Thyroid gland (tissue), 4 donors: ENCODE results near the gene CCDC194. TPM values are rescaled to one million over a fixed set of nuclear protein-coding genes. Genes with fewer than 3 reads are reported as not detected.
A peak's percentile ranks its signal among the peaks of the same experiment; 100 is the strongest.

Experiments used
- DNase-seq, 2 donors: peaks; one replicate each; pipeline ENCODE4 v3.0.0-alpha.2; 2019
- H3K27ac ChIP-seq, 3 donors: fragments of 200-600 bp; sonication (generic); 1 replicate in 2 of 3; 2 replicates in 1 of 3; pipeline ENCODE4 v1.5.1; 2016 to 2019; ENCODE audit warnings: mild to moderate bottlenecking in 1 of 3, moderate library complexity in 1 of 3
- H3K27me3 ChIP-seq: fragments of 200-600 bp; sonication (generic); one replicate; pipeline ENCODE4 v1.5.1; 2019
- H3K36me3 ChIP-seq, 2 donors: fragments of 200-600 bp; sonication (generic); one replicate each; pipeline ENCODE4 v1.5.1; 2016 to 2019
- H3K4me1 ChIP-seq, 2 donors: fragments of 200-600 bp; sonication (generic); one replicate each; pipeline ENCODE4 v1.5.1; 2017 to 2019
- H3K4me3 ChIP-seq, 3 donors: fragments of 200-600 bp; sonication (generic); replicated peaks in 1 of 3; 1 replicate in 2 of 3; 2 replicates in 1 of 3; pipeline ENCODE4 v1.5.1; 2016; ENCODE audit warnings: mild to moderate bottlenecking in 1 of 3
- H3K9me3 ChIP-seq: fragments of 200-600 bp; sonication (generic); one replicate; pipeline ENCODE4 v1.5.1; 2017
- POLR2A ChIP-seq, 2 donors: fragments of 450-650 bp; IDR thresholded peaks; one replicate each; pipeline ENCODE4 v1.6.1; 2017; ENCODE audit warnings: antibody characterized with exemption in 2 of 2, mild to moderate bottlenecking in 2 of 2, moderate library complexity in 1 of 2
- whole genome bisulfite sequencing, 2 donors: methylation state at CpG; one replicate each; pipeline ENCODE4 v1.1.5; 2017; 5-methylcytosine and 5-hydroxymethylcytosine counted together
- intact Hi-C: fragments of 100-400 bp; cut with DNase I; formaldehyde crosslinking; loops from one replicate; pipeline ENCODE4 v1.15.1; 2023
- total RNA-seq, 4 donors: library from RNA; depleted of rRNA; stranded (reverse); fragments of >200 nt; gene quantifications; one replicate each; pipeline ENCODE4 v1.2.3, GENCODE V29; 2016
- TF ChIP-seq, protein P1 (sequence below), 6 experiments: fragments of 200-600 bp in 3 of 6; fragments of 450-650 bp in 3 of 6; sonication (generic) in 3 of 6; IDR thresholded peaks; one replicate each; pipeline ENCODE4 v1.5.1; 2016 to 2019; ENCODE audit warnings: antibody characterized with exemption in 6 of 6, mild to moderate bottlenecking in 2 of 6, inconsistent platforms in 1 of 6, moderate library complexity in 1 of 6

CCDC194 gene
- total RNA-seq, 4 donors from 2014 or later = not detected

GRCh38 chr19:17406046-17406886 is 12.3 kb upstream of the CCDC194 start:
- TF ChIP-seq, protein P1, sequence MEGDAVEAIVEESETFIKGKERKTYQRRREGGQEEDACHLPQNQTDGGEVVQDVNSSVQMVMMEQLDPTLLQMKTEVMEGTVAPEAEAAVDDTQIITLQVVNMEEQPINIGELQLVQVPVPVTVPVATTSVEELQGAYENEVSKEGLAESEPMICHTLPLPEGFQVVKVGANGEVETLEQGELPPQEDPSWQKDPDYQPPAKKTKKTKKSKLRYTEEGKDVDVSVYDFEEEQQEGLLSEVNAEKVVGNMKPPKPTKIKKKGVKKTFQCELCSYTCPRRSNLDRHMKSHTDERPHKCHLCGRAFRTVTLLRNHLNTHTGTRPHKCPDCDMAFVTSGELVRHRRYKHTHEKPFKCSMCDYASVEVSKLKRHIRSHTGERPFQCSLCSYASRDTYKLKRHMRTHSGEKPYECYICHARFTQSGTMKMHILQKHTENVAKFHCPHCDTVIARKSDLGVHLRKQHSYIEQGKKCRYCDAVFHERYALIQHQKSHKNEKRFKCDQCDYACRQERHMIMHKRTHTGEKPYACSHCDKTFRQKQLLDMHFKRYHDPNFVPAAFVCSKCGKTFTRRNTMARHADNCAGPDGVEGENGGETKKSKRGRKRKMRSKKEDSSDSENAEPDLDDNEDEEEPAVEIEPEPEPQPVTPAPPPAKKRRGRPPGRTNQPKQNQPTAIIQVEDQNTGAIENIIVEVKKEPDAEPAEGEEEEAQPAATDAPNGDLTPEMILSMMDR (IDR thresholded peaks at IDR 0.05) = no peak
- TF ChIP-seq POLR2A (IDR thresholded peaks at IDR 0.05) = no peak
- peaks cover 0 to 13% of the 10 kb centered on the region in 2 donors for H3K4me1 ChIP-seq
- intact Hi-C loops = no loop called here
- H3K27me3 ChIP-seq = no peaks in the 10 kb centered on the region
- peak overlapping the region; percentile 51 to 83 (median 74) for H3K27ac ChIP-seq
- no peaks in the 10 kb centered on the region for H3K9me3 ChIP-seq
- no peaks in the 10 kb centered on the region for H3K36me3 ChIP-seq
- no peak for DNase-seq
- peak overlapping the region in 1 of 3 donors; percentile 24 for H3K4me3 ChIP-seq
- 69 to 84% methylated on average over 7 to 10 of the region's 10 CpGs for WGBS, 2 donors

DNA sequence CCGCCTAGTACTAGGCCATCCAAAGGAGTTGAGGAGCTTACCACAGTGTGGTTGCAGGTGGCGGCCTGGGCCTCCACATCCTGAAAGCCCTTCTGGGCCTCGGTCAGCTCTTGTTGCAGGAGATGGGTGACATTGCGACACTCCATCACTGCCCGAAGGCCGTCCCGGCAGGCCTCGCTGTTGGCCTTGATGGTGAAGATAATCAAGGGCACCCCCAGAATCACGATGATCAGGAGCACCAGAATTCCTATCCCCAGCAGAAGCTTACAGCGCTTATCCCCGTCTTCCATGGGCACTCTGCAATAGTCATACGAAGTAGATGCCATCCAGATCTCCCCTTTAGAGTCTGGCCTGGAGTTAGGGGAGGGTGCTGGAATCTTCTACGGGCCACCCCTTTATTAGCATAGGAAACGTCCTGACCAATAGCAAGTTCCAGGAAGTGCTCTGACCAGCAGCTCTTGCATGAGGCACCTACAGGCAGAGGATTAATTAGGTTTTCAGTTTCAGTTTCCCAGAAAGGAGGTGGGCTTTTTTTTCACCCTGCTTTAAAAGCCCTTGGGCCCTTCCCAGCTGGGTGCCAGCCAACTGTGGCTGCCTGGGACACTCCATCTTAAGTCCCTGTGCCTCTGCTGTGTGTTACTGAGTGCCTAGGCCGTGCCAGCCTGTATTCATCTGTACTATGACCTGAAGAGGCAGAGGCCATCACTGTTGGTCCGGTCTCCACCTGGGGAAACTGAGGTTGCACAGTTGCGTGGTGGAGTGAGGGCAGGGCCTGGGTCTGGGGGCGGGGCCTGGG is 11.5 kb upstream of the CCDC194 start, which contains the start of gene BST2:
Gene BST2 (minus strand): TSS at position 381 of the 796 bp plus-strand sequence. CDS start 55 bp downstream, at position 326.
- H3K4me3 ChIP-seq = peak within 1 kb of the TSS in 1 of 3 donors; percentile 24
- 54 to 73% methylated on average over 11 to 15 of the region's 18 CpGs for WGBS, 2 donors
- intact Hi-C loops = no loop called here
- peak; percentile 16 to 36 for DNase-seq
- no peaks in the 10 kb centered on the region for H3K9me3 ChIP-seq
- no peaks in the 10 kb centered on the region for H3K36me3 ChIP-seq
- H3K4me1 ChIP-seq = peaks cover 0 to 13% of the 10 kb centered on the region in 2 donors
- no peaks in the 10 kb centered on the region for H3K27me3 ChIP-seq
- TF ChIP-seq, protein P1 (IDR thresholded peaks at IDR 0.05) = no peak
- peak in 1 of 2 donors; percentile 48 for TF ChIP-seq POLR2A (IDR thresholded peaks at IDR 0.05)
- H3K27ac ChIP-seq = peak within 1 kb of the TSS; percentile 51 to 83 (median 74)

DNA sequence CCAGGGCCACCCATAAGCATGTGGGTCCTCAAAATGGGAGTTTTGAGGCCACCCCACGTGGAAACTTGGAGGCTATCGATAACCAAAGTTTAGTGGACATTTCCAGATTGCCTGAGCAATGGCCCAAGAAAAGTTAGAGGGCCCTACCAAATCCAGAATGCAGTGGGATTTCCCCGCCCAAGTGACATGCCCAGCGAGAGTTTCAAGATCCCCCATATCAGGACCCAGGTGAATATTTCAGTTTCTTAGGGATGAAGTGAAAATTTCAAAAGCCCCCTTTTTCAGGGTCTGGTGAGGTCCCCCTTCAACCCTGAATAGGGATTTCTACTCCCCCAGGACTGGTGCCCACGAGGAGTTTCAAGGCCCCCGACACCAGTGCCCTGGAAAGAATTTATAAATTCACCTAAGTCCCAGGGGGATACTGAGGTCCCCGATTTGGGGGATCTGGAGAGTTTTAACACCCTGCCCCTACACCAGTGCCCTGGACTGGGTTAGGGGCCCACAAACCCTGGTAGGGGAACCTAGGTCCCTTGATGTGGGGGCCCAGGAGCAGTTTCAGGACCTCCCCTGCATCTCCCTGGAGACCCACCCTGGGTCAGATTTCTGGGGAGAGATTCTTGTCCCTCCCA is 10.7 kb upstream of the CCDC194 start:
- Histone ChIP-seq H3K36me3 (no peaks in the 10 kb centered on the region), H3K9me3 (no peaks in the 10 kb centered on the region), H3K27ac (peak overlapping the region; percentile 4 to 83 (median 74)), H3K4me1 (peaks cover 0 to 13% of the 10 kb centered on the region in 2 donors), H3K4me3 (peak overlapping the region in 1 of 3 donors; percentile 24), H3K27me3 (no peaks in the 10 kb centered on the region)
- 86% methylated on average over 5 to 7 of the region's 7 CpGs for WGBS, 2 donors
- DNase-seq = no peak
- intact Hi-C loops = no loop called here
- no peak for TF ChIP-seq POLR2A (IDR thresholded peaks at IDR 0.05)
- TF ChIP-seq, protein P1 (IDR thresholded peaks at IDR 0.05) = no peak

- no peak for DNase-seq
- intact Hi-C loops = no loop called here
- Histone ChIP-seq H3K4me1 (peaks cover 0 to 13% of the 10 kb centered on the region in 2 donors), H3K27me3 (no peaks in the 10 kb centered on the region), H3K27ac (peak overlapping the region in 2 of 3 donors; percentile 74 to 83), H3K9me3 (no peaks in the 10 kb centered on the region), H3K36me3 (no peaks in the 10 kb centered on the region), H3K4me3 (no peak overlapping the region)
- WGBS, 2 donors = 87 to 97% methylated on average over 6 of the region's 6 CpGs
- TF ChIP-seq POLR2A (IDR thresholded peaks at IDR 0.05) = no peak
- TF ChIP-seq, protein P1 (IDR thresholded peaks at IDR 0.05) = no peak
Measured at GRCh38 chr19:17404015-17404414, 10.0 kb upstream of the CCDC194 start.
